ENCODE data around the gene CHRDL1. TPM values are rescaled to one million over a fixed set of nuclear protein-coding genes. Genes with fewer than 3 reads are reported as not detected.

The CHRDL1 gene
- total RNA-seq, 2 donors from 2014 or later: 10.4 to 13.3 TPM

DNA sequence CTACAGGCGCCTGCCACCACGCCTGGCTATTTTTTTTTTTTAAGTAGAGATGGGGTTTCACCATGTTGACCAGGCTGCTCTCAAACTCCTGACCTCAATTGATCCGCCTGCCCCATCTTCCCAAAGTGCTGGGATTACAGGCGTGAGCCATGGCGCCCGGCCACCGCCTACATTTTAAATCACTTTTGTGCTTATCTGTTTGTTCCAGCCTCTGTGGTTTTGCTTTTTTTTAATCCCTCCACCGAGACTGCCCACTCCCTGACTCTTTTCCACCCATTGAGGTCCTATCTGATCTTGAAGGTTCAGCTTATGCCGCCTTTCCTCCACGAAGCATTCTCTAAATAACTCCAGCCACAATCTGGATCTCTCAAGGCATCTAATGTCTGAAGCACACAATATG lies 73.5 kb downstream of the CHRDL1 start:
- no peaks in the 10 kb centered on the region for H3K4me1 ChIP-seq
- no peaks in the 10 kb centered on the region for H3K36me3 ChIP-seq
- H3K27me3 ChIP-seq: no peaks in the 10 kb centered on the region
- H3K4me3 ChIP-seq: no peak overlapping the region
- TF ChIP-seq, protein P1, sequence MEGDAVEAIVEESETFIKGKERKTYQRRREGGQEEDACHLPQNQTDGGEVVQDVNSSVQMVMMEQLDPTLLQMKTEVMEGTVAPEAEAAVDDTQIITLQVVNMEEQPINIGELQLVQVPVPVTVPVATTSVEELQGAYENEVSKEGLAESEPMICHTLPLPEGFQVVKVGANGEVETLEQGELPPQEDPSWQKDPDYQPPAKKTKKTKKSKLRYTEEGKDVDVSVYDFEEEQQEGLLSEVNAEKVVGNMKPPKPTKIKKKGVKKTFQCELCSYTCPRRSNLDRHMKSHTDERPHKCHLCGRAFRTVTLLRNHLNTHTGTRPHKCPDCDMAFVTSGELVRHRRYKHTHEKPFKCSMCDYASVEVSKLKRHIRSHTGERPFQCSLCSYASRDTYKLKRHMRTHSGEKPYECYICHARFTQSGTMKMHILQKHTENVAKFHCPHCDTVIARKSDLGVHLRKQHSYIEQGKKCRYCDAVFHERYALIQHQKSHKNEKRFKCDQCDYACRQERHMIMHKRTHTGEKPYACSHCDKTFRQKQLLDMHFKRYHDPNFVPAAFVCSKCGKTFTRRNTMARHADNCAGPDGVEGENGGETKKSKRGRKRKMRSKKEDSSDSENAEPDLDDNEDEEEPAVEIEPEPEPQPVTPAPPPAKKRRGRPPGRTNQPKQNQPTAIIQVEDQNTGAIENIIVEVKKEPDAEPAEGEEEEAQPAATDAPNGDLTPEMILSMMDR (IDR thresholded peaks at IDR 0.05): no peak
- DNase-seq (ENCODE audit: low spot score): no peak
- no peaks in the 10 kb centered on the region for H3K9me3 ChIP-seq
- no peak overlapping the region for H3K27ac ChIP-seq

DNA sequence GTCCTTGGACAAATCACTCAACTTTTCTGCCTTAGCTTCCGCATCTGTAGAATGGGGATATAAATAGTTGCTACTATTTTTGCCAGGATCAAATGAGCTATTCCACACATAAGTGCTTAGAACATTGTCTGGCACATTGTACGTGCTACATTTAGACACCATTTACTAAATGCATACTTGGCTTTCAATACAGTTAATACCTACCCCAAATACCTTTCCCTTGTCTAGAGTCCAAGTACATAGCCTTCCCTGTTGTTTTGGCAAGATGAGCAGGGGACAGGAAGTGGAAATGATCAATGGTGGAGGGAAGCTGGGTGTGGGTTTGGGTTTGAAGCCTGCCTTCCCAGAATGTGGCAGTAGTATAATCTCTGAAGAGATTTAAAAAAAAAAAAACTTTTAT lies 82.0 kb downstream of the CHRDL1 start:
- no peaks in the 10 kb centered on the region for H3K9me3 ChIP-seq

DNA sequence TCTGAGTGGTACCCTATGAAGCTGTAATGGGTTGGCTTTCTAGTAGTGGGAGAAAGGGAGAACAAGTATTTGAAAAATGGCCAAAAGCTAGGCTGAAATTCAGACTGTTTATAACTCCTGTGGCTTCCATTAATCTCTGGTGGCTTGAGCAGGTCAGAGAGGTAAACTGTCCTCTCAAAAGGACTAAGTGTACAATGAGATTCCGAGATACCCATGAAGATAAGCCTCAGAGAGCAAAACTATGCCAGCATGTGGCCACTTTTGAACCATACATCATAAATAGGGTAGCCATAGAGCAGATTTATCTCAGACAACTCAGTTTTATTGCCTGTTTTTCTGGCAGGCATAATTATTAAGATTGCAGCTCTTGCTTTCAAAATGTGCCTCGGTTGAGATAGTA lies 89.2 kb downstream of the CHRDL1 start:
- TF ChIP-seq, protein P1 (IDR thresholded peaks at IDR 0.05): no peak
- Histone ChIP-seq H3K27ac (no peak overlapping the region), H3K9me3 (no peaks in the 10 kb centered on the region), H3K36me3 (no peaks in the 10 kb centered on the region), H3K4me3 (no peak overlapping the region), H3K27me3 (peaks cover 0 to 3% of the 10 kb centered on the region in 2 donors), H3K4me1 (no peaks in the 10 kb centered on the region)
- DNase-seq (ENCODE audit: low spot score): no peak

More for the DNA sequence above, 82.0 kb downstream of the CHRDL1 start:
- no peak for DNase-seq (ENCODE audit: low spot score)
- no peaks in the 10 kb centered on the region for H3K27me3 ChIP-seq
- TF ChIP-seq, protein P1 (IDR thresholded peaks at IDR 0.05): no peak
- no peak overlapping the region for H3K27ac ChIP-seq
- H3K4me1 ChIP-seq: no peaks in the 10 kb centered on the region
- no peak overlapping the region for H3K4me3 ChIP-seq
- no peaks in the 10 kb centered on the region for H3K36me3 ChIP-seq

DNA sequence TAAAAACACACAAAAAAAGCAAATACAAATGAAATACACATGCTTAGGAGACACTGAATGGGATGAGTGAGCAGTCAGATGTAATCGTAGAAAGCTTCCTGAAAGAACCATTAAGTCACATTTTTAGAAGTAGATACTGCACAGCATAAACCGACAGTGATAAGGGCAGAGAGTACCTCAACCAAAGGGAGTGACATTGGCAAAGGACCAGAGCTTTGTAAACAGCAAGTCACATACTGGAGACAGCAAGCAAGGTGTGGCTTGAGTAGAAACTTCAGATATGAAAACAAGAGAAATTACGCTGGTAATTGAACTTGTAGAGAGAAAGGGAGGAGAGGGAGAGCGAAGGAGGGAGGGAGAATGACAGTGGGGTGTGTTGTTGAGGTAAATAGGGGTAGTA lies 92.0 kb downstream of the CHRDL1 start:
- H3K27me3 ChIP-seq: peaks cover 0 to 3% of the 10 kb centered on the region in 2 donors
- TF ChIP-seq, protein P1 (IDR thresholded peaks at IDR 0.05): no peak
- H3K27ac ChIP-seq: no peak overlapping the region
- no peaks in the 10 kb centered on the region for H3K9me3 ChIP-seq
- DNase-seq (ENCODE audit: low spot score): no peak
- H3K36me3 ChIP-seq: no peaks in the 10 kb centered on the region
- H3K4me1 ChIP-seq: no peaks in the 10 kb centered on the region
- no peak overlapping the region for H3K4me3 ChIP-seq

DNA sequence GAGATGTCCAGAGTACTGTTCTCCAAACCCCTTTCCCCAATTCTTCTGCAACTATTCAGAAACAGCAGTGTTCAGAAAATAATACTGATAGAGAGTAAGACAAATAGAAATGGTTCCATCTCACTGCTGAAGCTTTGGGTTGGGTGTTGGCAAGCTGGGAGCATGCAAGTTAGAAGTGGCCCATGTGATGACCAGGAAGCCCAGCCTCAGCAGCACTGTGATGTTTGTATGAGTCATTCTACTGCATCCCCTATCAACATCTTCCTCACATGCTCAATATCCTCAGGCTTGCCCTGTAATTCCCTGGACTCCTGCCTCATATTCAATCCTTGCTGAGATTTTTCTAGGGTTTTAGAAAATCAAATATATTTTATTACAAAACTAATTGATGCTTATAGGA lies 96.5 kb downstream of the CHRDL1 start:
- Histone ChIP-seq H3K36me3 (no peaks in the 10 kb centered on the region), H3K27ac (no peak overlapping the region), H3K27me3 (peaks cover 0 to 3% of the 10 kb centered on the region in 2 donors), H3K4me3 (no peak overlapping the region), H3K9me3 (no peaks in the 10 kb centered on the region), H3K4me1 (no peaks in the 10 kb centered on the region)
- TF ChIP-seq, protein P1 (IDR thresholded peaks at IDR 0.05): no peak
- DNase-seq (ENCODE audit: low spot score): no peak

DNA sequence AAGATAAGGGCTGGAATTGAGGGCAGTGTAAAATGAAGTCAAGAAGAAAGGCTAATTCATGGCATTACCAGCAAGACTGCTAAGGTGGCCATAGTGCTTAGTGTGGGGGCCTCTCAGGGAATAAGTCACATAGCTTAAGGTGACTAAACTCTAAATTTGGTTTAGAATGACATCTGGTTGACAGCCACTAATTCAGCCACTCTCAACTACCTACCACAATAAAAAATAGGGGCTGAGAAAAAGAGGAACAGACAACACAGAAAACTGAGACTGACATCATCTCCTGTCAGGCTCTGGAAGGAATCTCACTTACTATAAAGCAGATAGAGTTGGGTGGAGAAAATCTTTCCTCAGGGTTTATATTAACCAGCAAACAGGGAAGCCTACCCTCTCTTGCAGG lies 96.9 kb downstream of the CHRDL1 start:
- Histone ChIP-seq H3K9me3 (no peaks in the 10 kb centered on the region), H3K27ac (no peak overlapping the region), H3K4me3 (no peak overlapping the region), H3K36me3 (no peaks in the 10 kb centered on the region), H3K27me3 (peaks cover 0 to 3% of the 10 kb centered on the region in 2 donors), H3K4me1 (no peaks in the 10 kb centered on the region)
- TF ChIP-seq, protein P1 (IDR thresholded peaks at IDR 0.05): no peak
- DNase-seq (ENCODE audit: low spot score): no peak
